BE2C (cell line): ENCODE results near the gene ATP5F1D.

Source experiments
- DNase-seq: peaks from one replicate; pipeline ENCODE4 v3.0.0-alpha.2; 2020
- H3K27me3 ChIP-seq: fragments of 250-450 bp; sonication (Bioruptor Pico); 2 replicates; pipeline ENCODE4 v1.5.1; 2020; ENCODE audit warnings: mild to moderate bottlenecking
- H3K36me3 ChIP-seq: fragments of 250-450 bp; sonication (Bioruptor Pico); 2 replicates; pipeline ENCODE4 v1.5.1; 2020; ENCODE audit warnings: mild to moderate bottlenecking
- H3K4me1 ChIP-seq: fragments of 250-450 bp; sonication (Bioruptor Pico); 2 replicates; pipeline ENCODE4 v1.5.1; 2020
- H3K4me3 ChIP-seq: 2 replicates; pipeline ENCODE4 v1.5.1; 2011; ENCODE audit warnings: low read depth, low read length
- H3K9me3 ChIP-seq: fragments of 250-450 bp; sonication (Bioruptor Pico); 2 replicates; pipeline ENCODE4 v1.5.1; 2020
- TF ChIP-seq, protein P1 (sequence below): IDR thresholded peaks from 2 replicates; pipeline ENCODE4 v1.5.1; 2012; ENCODE audit warnings: mild to moderate bottlenecking, low read depth, low read length

Gene ATP5F1D

DNA sequence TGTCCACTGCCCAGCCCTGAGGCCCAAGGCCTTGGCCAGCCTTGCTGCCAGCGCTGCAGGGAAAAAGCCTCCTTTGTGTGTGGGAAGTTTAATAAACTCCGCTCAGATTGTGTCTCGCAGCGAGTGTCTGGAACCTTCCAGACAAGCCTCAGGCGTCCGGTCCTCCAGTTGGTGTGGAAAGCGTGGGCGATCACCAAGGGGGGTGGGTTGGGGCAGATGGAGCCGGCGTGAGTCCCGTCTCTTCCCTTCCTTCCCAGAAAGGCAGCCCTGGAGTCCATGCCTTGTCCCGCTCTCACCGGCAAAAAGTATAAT is 31.4 kb upstream of the ATP5F1D start:
- H3K4me3 ChIP-seq, result no peak overlapping the region
- peaks cover 29% of the 10 kb centered on the region for H3K36me3 ChIP-seq
- H3K4me1 ChIP-seq, result peaks cover 19% of the 10 kb centered on the region
- no peaks in the 10 kb centered on the region for H3K27me3 ChIP-seq
- no peak for DNase-seq
- no peaks in the 10 kb centered on the region for H3K9me3 ChIP-seq
- TF ChIP-seq, protein P1, sequence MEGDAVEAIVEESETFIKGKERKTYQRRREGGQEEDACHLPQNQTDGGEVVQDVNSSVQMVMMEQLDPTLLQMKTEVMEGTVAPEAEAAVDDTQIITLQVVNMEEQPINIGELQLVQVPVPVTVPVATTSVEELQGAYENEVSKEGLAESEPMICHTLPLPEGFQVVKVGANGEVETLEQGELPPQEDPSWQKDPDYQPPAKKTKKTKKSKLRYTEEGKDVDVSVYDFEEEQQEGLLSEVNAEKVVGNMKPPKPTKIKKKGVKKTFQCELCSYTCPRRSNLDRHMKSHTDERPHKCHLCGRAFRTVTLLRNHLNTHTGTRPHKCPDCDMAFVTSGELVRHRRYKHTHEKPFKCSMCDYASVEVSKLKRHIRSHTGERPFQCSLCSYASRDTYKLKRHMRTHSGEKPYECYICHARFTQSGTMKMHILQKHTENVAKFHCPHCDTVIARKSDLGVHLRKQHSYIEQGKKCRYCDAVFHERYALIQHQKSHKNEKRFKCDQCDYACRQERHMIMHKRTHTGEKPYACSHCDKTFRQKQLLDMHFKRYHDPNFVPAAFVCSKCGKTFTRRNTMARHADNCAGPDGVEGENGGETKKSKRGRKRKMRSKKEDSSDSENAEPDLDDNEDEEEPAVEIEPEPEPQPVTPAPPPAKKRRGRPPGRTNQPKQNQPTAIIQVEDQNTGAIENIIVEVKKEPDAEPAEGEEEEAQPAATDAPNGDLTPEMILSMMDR, result no peak

DNA sequence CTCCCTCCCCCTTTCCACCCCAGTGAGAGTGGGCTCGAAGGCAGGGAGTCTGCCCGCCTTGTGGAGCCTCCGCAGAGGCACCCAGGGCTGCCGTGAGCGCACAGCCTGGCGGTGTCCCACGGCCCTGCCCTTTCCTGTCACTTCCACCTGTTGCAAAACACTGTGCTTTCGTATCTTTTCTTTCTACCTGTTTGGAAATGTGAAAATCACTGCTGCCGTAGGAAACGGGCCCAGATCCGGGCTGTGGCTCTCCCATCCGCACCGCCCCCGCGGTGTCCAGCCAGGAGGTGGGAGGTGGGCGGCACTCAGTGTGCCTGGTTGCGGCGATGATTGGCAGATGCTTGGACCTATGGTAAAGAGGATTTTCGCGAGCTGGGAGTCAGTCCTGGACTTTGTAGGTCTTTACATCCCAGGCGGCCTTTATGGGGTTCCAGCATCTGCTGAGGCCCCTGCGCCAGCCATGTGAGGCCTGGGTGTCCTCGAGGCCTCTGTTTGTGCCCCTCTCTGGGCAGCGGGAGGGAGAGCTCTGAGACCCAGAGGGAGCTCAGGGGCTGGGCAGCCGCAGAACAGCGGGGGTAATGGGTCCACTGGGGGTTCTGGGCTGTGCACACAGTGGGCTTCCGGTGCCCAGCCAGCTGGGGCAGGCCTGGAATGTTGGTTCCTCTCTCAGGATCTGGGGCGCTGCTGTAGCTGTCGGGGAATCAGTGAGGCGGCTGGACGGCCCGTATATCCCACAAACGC is 29.9 kb upstream of the ATP5F1D start:
- no peak overlapping the region for H3K4me3 ChIP-seq
- peaks cover 29% of the 10 kb centered on the region for H3K36me3 ChIP-seq
- H3K4me1 ChIP-seq, result peaks cover 22% of the 10 kb centered on the region
- no peaks in the 10 kb centered on the region for H3K9me3 ChIP-seq
- TF ChIP-seq, protein P1, result no peak
- no peak for DNase-seq
- no peaks in the 10 kb centered on the region for H3K27me3 ChIP-seq

DNA sequence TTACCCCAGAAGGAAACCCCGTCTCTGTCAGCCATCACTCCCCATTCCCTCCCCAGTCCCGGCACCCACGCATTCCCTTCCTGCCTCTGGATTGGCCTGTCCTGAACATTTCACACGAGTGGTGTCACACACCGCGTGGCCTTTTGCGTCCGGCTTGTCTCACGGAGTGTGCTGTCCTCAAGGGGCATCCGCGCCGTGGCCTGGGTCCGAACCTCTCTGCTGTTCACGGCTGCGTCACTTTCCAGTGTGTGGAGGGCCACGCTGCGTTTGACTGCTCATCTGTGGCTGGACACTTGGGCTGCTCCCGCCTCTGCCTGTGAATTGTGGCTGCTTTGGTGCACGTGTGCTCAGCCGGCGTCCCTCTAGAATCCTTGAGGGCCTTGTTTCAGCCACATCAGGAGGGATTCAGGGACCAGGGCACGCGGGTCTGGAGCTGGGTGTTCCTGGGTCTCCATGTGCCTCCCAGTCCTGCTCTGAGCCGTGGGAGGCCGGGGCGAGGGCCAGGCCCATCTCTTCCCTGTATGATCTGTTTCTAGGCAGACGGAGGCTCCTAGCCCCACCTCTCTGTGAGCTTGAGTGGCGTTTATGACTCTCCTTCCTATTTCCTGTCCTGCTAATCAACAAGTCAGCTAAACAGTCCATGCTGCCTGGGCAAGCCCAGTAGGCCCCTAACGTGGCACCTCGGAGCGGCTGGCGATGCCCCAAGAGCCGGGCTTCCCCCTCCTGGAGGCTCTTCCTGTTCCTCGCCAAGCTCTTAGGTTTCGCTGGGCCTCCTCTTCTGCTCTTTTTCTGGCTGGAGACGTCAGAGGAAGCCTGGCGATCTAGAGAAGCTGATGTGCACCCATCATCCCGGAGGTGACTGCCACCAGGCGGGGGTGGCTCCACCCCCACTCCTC is 27.9 kb upstream of the ATP5F1D start:
- Histone ChIP-seq H3K36me3 (peaks cover 29% of the 10 kb centered on the region), H3K27me3 (no peaks in the 10 kb centered on the region), H3K9me3 (no peaks in the 10 kb centered on the region), H3K4me1 (peaks cover 22% of the 10 kb centered on the region), H3K4me3 (no peak overlapping the region)
- DNase-seq, result peak; percentile 47
- TF ChIP-seq, protein P1, result no peak

DNA sequence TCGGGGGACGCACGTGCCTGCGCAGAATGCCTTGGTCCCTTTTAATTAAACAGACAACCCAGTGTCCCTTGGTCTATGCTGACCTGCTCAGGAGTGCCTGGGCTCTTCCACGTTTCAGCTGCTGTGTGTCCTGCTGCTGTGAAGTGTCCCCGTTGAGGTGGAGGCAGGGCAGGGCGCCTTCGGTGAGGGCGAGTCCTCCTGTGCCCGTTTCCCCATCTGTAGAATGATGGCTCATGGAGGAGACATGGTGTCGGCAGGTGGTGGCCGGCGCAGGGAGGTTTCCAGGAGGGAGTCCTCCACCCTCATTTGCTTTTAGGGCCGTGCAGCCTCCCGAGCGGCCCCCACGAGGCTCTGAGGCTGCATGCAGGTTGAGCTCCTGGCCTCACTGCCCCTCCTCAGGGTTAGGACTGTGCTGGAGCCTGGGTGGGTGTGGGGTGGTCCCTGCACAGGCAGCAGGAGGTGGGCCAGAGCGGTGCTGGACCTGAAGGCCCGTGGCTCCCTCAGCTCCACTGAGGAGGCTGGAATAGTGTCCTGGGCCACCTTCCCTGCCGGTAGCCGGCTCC is 27.2 kb upstream of the ATP5F1D start:
- H3K4me1 ChIP-seq, result peaks cover 22% of the 10 kb centered on the region
- no peaks in the 10 kb centered on the region for H3K9me3 ChIP-seq
- TF ChIP-seq, protein P1, result no peak
- H3K36me3 ChIP-seq, result peaks cover 23% of the 10 kb centered on the region
- no peak overlapping the region for H3K4me3 ChIP-seq
- no peaks in the 10 kb centered on the region for H3K27me3 ChIP-seq
- peak; percentile 3 for DNase-seq

DNA sequence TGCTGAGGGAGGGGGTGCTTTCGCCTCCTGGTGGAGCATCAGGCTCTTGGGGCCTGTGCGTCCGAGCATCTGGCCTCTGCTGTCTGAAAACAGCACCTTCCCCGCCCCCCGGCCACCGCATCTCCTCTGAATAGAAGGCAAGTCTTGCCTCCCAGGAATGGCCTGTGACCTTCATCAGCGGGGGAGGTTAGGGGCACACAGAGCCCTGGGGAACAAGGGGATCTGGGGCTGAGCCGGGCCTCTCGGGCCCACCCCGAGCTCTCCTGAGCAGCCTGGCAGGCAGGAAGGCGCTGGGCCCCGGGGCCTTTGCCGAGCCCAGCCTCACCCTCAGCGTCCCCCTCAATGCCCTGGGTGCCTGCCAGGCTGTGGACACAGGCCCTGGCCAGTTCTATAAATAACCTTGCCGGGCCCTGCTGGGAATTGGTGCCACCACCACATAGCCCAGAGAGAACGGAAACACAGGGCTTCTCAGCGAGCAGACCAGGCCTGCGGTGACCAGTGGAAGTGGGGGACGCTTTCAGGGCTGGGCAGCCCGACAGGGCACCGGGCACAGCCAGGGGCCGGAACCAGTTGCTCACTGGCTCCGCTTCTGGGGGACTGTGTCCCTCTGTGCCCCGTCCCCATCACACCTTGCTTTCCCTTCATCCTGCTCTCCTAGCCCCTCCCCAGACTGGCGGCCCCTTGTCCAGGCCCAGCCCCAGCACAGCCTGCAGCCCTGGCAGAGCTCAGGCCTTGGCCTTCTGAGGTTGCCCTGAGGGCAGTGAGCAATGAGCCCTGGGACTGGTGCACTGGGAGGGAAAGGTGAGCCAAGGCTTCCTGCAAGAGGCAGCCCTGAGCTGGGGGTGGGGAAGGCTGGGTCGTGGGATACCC is 26.5 kb upstream of the ATP5F1D start:
- TF ChIP-seq, protein P1, result no peak; the same call in 1 of the 2 replicates
- DNase-seq, result peak; percentile 54
- H3K27me3 ChIP-seq, result no peaks in the 10 kb centered on the region
- H3K4me1 ChIP-seq, result peaks cover 22% of the 10 kb centered on the region
- no peak overlapping the region for H3K4me3 ChIP-seq
- peaks cover 18% of the 10 kb centered on the region for H3K36me3 ChIP-seq
- no peaks in the 10 kb centered on the region for H3K9me3 ChIP-seq
